ENCODE data around the gene YDJC. TPM values are rescaled to one million over a fixed set of nuclear protein-coding genes. Genes with fewer than 3 reads are reported as not detected.
"Not testable (repeated sequence)": the region's sequence is repeated elsewhere in the genome, so short reads cannot be mapped to it uniquely, and the experiment has no call there.

YDJC gene
- total RNA-seq, 1 experiment from 2014 or later = 57.9 TPM

GRCh38 chr22:21613553-21614233, 16.1 kb downstream of the YDJC start:
- DNase-seq = no peak
- intact Hi-C loops (cut with micrococcal nuclease; ENCODE audit: unreplicated experiment) = no loop called here
- CTCF ChIA-PET = no interaction called here
- no peak for TF ChIP-seq CTCF (IDR thresholded peaks at IDR 0.05; ENCODE audit: unreplicated experiment)
- BruUV-seq (replicated peaks) = no TSS peak
- H3K4me3 Mint-ChIP-seq (ENCODE audit: low read depth, unreplicated experiment) = no peak overlapping the region
- no peaks in the 10 kb centered on the region for H3K27me3 Mint-ChIP-seq (ENCODE audit: unreplicated experiment)
- H3K9me3 Mint-ChIP-seq (ENCODE audit: low read depth, unreplicated experiment) = no peaks in the 10 kb centered on the region
- H3K4me1 Mint-ChIP-seq (ENCODE audit: low read depth, unreplicated experiment) = no peaks in the 10 kb centered on the region
- H3K36me3 Mint-ChIP-seq (ENCODE audit: insufficient read depth, unreplicated experiment) = peaks cover 82% of the 10 kb centered on the region
- no peak overlapping the region for H3K27ac Mint-ChIP-seq (ENCODE audit: unreplicated experiment)

DNA sequence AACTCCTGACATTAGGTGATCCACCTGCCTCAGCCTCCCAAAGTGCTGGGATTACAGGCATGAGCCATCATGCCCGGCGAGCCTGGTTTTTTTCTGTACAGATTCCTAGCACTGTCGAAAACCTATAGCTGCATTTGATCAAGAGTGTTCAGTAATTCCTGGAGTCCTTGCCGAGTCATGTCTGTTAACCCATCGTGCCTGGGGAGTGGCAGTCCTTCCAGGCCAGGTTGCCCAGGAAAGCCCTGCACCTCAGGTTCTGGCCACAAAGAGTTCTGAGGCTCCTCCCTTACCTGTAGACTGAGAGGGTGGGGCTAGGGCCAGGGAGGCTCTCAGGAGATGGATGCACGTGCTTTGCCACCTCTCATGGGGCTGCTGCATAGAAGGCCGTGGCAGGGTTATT, 17.0 kb downstream of the YDJC start:
- intact Hi-C loops (cut with micrococcal nuclease; ENCODE audit: unreplicated experiment) = no loop called here
- no peak overlapping the region for H3K27ac Mint-ChIP-seq (ENCODE audit: unreplicated experiment)
- H3K4me1 Mint-ChIP-seq (ENCODE audit: low read depth, unreplicated experiment) = no peaks in the 10 kb centered on the region
- H3K27me3 Mint-ChIP-seq (ENCODE audit: unreplicated experiment) = no peaks in the 10 kb centered on the region
- no peak for DNase-seq
- H3K4me3 Mint-ChIP-seq (ENCODE audit: low read depth, unreplicated experiment) = no peak overlapping the region
- CTCF ChIA-PET = no interaction called here
- no peak for TF ChIP-seq CTCF (IDR thresholded peaks at IDR 0.05; ENCODE audit: unreplicated experiment)
- BruUV-seq (replicated peaks) = no TSS peak
- H3K36me3 Mint-ChIP-seq (ENCODE audit: insufficient read depth, unreplicated experiment) = peaks cover 78% of the 10 kb centered on the region
- no peaks in the 10 kb centered on the region for H3K9me3 Mint-ChIP-seq (ENCODE audit: low read depth, unreplicated experiment)

DNA sequence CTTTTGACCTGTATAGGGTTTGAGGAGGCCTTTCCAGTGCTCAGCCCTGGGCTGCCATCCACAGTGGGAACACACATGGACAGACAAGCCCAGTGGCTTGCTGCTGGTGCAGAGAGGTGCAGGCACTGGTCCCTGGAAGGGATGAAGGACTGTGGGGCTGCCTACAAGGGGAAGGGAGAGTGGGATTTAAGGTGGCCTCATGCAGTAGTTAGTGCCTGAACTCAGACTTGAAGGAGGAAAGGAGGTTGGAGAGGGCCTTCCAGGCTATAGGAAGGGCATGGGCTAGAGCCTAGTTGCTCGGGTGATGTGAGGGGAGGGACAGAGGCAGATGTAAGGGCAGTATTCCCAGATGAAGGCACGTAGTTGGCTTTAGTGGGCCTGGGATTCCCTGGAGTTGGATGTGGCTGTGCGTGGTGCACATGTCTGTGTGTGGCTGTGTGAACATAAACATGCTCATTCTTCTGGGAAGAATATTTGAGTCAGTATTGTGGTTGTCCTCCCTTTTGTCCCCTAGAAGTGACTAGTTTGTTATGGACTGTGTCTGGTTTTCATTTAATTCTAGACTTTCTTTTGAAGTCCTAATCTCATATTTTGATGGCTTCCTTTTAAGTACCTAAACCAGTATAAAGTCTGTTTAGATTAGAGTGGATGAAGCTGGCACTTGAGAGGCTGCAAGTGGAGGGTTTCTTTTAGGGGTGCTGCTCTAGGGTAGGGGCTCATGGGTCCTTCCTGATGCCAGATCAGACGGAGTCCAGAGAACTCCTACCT, 18.4 kb downstream of the YDJC start:
- Mint-ChIP-seq H3K27me3 (ENCODE audit: unreplicated experiment) (no peaks in the 10 kb centered on the region), H3K36me3 (ENCODE audit: insufficient read depth, unreplicated experiment) (peaks cover 78% of the 10 kb centered on the region), H3K4me3 (ENCODE audit: low read depth, unreplicated experiment) (no peak overlapping the region), H3K4me1 (ENCODE audit: low read depth, unreplicated experiment) (no peaks in the 10 kb centered on the region), H3K27ac (ENCODE audit: unreplicated experiment) (no peak overlapping the region), H3K9me3 (ENCODE audit: low read depth, unreplicated experiment) (no peaks in the 10 kb centered on the region)
- no TSS peak for BruUV-seq (replicated peaks)
- CTCF ChIA-PET = no interaction called here
- intact Hi-C loops (cut with micrococcal nuclease; ENCODE audit: unreplicated experiment) = no loop called here
- no peak for TF ChIP-seq CTCF (IDR thresholded peaks at IDR 0.05; ENCODE audit: unreplicated experiment)
- DNase-seq = no peak

DNA sequence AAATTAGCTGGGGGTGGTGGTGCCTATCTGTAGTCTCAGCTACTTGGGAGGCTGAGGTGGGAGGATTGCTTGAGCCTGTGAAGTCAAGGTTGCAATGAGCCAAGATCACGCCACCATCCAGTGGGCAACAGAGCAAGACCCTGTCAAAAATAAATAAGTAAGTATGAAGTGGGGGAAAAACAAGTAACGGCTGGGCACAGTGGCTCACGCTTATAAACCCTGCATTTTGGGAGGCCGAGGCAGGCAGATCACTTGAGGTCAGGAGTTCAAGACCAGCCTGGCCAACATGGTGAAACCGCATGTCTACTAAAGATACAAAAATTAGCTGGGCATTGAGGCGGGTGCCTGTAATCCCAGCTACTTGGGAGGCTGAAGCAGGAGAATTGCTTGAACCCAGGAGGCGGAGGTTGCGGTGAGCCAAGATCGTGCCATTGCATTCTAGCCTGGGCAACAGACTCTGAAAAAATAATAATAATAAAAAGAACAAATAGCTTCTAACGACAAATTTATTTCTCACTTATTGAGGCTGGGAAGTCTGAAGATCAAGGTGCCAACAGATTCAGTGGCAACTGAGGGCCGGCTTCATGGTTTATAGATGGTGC, 20.2 kb downstream of the YDJC start:
- BruUV-seq (replicated peaks); DNase-seq; H3K27ac Mint-ChIP-seq (ENCODE audit: unreplicated experiment); H3K4me3 Mint-ChIP-seq (ENCODE audit: low read depth, unreplicated experiment); H3K27me3 Mint-ChIP-seq (ENCODE audit: unreplicated experiment); H3K4me1 Mint-ChIP-seq (ENCODE audit: low read depth, unreplicated experiment); intact Hi-C loops (cut with micrococcal nuclease; ENCODE audit: unreplicated experiment); H3K9me3 Mint-ChIP-seq (ENCODE audit: low read depth, unreplicated experiment): not testable (repeated sequence)
- CTCF ChIA-PET = interaction anchor here (0.6 to 1.0 kb wide), 2 partner anchors 23 to 31 kb away, joined by 3 to 4 read pairs; no protein-coding TSS in a partner anchor
- H3K36me3 Mint-ChIP-seq (ENCODE audit: insufficient read depth, unreplicated experiment) = peaks cover 65% of the 10 kb centered on the region

Data from Calu3 (cell line).